NCI-H2107 treated with DMSO at 0.1 percent for 48 hours (cell line): ENCODE results near the gene NXPH2.

Experiments
- DNase-seq: peaks from one replicate; lab custom pipeline; 2025; ENCODE audit not compliant: unreplicated experiment; lab: John Stamatoyannopoulos, UW

Gene NXPH2

GRCh38 chr2:138779781-138780445 lies at the start of gene NXPH2:
Gene NXPH2 (minus strand): TSS chr2:138780390. CDS start chr2:138780241, 149 bp downstream.
- DNase-seq: no peak

GRCh38 chr2:138829326-138829919 lies 49.2 kb upstream of the NXPH2 start:
- DNase-seq: peak; percentile 17

GRCh38 chr2:138827426-138828054 lies 47.4 kb upstream of the NXPH2 start:
- peak; percentile 45 for DNase-seq

GRCh38 chr2:138823666-138824065 lies 43.5 kb upstream of the NXPH2 start:
- peak; percentile 19 for DNase-seq

DNA sequence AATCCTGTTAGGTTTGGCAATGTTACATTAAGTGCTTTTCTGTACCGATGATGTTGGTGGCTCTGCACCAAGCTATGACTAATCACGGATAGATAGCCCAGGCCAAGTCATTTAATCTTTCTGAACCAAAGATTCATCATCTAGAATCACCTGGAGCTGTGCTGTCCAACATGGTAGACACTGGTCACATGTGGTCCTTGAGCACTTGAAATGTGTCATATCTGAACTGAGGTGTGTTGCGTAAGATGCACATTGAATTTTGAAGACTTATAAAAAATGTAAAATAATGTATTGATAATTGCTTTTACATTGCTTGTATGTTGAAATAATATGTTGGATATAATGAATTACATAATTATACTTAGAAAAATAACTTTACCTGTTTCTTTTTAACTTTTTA lies 39.8 kb upstream of the NXPH2 start:
- no peak for DNase-seq

GRCh38 chr2:138818556-138818955 lies 38.4 kb upstream of the NXPH2 start:
- no peak for DNase-seq

GRCh38 chr2:138814123-138814898 lies 34.1 kb upstream of the NXPH2 start:
- no peak for DNase-seq

GRCh38 chr2:138811431-138811830 lies 31.2 kb upstream of the NXPH2 start:
- no peak for DNase-seq

DNA sequence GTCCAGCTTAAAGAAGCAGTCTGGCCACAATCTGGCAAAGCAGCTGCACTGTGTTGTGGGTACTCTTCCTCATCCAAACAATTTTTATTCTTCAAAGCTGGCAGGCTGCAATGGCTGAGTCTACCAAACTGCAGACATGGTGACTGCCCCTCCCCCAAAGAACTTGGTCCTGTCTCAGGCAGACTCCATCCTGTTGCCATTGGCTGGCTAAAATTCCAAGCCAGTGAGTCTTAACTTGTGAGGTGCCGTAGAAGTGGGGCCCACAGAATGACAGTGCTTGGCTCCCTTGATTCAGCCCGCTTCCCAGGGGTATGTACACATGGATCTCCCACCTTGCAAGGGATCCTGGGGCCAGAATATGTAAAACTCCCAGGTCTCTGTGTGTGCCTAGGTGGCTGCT lies 14.5 kb upstream of the NXPH2 start:
- DNase-seq: no peak

GRCh38 chr2:138787053-138787666 lies 7.0 kb upstream of the NXPH2 start:
- DNase-seq: peak; percentile 9

- DNase-seq: no peak
These were observed 2.2 kb upstream of the NXPH2 start for GRCh38 chr2:138782383-138782782.

DNA sequence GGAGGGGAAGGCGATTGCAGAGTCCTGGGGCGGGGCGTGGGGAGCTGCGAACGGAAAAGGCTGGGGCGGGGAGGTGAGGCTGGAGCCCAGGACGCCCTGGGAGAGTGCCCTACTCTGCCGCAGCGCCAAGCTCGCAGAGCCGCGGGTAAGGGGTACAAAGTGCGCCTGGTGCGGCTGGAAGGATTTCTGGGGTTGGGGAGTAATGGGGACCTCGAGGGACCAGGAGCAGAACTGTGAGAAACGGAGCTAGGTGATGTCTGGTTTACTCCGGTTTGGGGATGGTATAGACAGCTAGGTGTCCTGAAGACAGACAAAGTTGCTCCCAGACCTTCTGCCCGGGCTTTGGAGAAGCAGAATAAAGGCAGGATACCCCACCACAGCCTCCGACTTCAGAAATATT lies 718 bp upstream of the NXPH2 start:
- DNase-seq: no peak

- DNase-seq: no peak
These were observed 273 bp upstream of the NXPH2 start for GRCh38 chr2:138780446-138780880.

- DNase-seq: no peak
These were observed 797 bp downstream of the NXPH2 start for GRCh38 chr2:138779406-138779780.

DNA sequence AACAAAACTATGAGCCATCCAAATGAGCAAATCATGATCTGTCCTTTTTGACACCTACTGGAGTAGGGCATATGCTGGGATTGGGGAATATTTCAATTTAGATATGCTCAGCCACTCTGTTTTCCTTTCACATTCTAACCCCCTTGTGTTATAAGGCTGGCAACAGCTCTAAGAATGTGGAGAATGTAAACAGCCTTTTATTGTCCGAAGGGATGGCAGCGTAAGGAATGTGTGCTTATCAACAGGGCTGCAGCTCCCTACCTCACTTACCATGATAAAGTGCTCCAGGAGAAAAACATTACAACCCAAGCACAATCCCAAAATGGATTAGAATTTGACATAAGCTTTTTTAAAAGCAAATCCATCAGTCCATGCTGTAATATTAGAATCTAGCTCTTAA lies 2.2 kb downstream of the NXPH2 start:
- no peak for DNase-seq

DNA sequence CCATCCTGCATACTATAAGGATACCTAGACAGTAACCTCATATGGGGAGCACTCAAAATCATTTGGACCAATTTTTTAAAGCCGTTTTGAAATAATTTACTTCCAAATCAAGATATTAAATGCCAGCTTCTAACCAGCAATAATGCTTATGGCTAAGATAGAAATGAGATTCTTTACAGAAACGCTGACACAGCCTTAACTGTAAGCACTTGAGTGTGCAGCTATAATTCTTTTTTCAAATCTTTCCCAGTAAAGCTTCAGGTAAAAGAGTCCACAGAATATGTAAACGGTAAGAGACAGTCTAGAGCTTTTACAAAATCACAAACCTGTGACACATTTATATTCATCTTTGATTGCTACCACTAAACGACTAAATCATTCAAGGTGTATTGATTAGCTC lies 4.5 kb downstream of the NXPH2 start:
- DNase-seq: no peak

DNA sequence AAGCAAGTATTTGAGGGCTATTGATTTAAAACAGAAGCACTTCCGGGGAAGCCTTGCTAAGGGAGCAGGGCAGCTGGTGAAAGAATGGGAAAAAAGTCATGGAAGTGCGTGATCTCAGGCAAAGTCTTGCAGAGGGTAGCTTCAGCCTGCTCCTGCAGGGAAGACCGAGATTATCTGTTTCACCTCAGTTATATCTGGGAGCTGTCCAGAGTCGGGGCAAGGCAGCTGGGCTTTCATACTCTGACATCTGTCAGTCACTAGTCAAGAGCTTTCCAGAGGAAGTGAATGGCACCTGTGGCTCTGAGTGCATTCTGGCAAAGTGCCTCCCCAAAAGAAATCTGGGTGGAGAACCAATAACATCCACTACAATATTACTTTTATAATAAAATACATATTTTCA lies 8.7 kb downstream of the NXPH2 start:
- DNase-seq: no peak

- no peak for DNase-seq
These were observed 13.1 kb downstream of the NXPH2 start for GRCh38 chr2:138767101-138767500.

DNA sequence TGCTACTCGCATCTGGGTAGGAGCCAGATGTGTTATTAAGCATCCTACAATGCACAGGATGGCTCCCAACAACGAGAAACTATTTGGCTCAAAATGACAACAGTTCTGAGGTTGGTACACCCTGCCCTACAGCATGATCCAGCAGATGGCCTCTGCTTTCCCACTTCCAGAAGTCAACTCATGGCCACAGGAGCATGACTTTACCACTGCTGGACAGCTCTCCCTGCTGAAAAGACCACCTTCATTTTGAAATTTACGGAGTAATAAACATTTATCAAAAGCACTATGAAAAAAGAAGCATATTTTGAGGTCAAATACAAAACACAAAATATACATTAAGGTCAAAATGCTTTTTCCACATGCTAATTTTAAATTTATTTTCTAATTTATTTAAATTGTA lies 13.7 kb downstream of the NXPH2 start:
- no peak for DNase-seq

- no peak for DNase-seq
These were observed 16.2 kb downstream of the NXPH2 start for GRCh38 chr2:138763971-138764370.

DNA sequence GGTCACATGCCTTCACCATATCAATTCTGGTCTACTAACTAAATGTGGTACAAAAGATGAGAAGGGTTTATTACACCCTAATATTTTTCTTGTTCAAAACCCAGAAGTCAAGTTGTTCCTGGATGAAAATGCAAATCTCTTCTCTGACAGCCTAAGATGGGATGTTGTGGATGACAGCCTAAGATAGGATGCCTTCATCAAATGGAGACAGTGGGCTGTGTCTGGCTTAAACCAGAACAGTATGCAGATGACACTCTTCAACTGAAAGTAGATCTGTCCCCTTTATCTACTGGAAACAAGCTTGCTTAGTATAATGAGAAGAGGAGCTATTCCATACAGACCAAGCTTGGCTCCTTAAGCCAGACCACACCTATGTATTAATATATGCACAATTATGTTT lies 17.7 kb downstream of the NXPH2 start:
- DNase-seq: no peak
